GM10266 (cell line): ENCODE measurements around the gene EPB41L4B.
"Not testable (repeated sequence)": the region's sequence is repeated elsewhere in the genome, so short reads cannot be mapped to it uniquely, and the experiment has no call there.

Source experiments
- DNase-seq: peaks from one replicate; pipeline ENCODE4 v3.0.0; 2012; ENCODE audit errors: extremely low spot score
- CTCF ChIP-seq: IDR thresholded peaks from 2 replicates; pipeline ENCODE4 v1.5.1; 2012; ENCODE audit warnings: mild to moderate bottlenecking, low read depth; ENCODE audit not compliant: control insufficient read depth, insufficient read depth; ENCODE audit errors: missing control alignments

EPB41L4B gene

GRCh38 chr9:109320742-109321448 is at the start of gene EPB41L4B:
Gene EPB41L4B (minus strand): TSS chr9:109321059. CDS start chr9:109320446, 613 bp downstream.
- DNase-seq = peak; percentile 93
- TF ChIP-seq CTCF = peak; percentile 99

GRCh38 chr9:109369285-109369684 is 48.4 kb upstream of the EPB41L4B start:
- peak; percentile 21 for DNase-seq
- no peak for TF ChIP-seq CTCF

- TF ChIP-seq CTCF = no peak
- DNase-seq = no peak
These were observed 39.9 kb upstream of the EPB41L4B start for GRCh38 chr9:109360771-109361170.

GRCh38 chr9:109358968-109359603 is 38.2 kb upstream of the EPB41L4B start:
- DNase-seq = not testable (repeated sequence)

GRCh38 chr9:109355564-109356297 is 34.9 kb upstream of the EPB41L4B start:
- DNase-seq = no peak
- no peak for TF ChIP-seq CTCF

GRCh38 chr9:109354190-109354589 is 33.3 kb upstream of the EPB41L4B start:
- DNase-seq = no peak
- no peak for TF ChIP-seq CTCF

GRCh38 chr9:109351032-109351431 is 30.2 kb upstream of the EPB41L4B start:
- DNase-seq = no peak
- no peak for TF ChIP-seq CTCF
